MM.1S (cell line): ENCODE results near the gene LCN12.

ENCODE experiments used
- DNase-seq: peaks from one replicate; pipeline ENCODE4 v3.0.0-alpha.2; 2015
- H2AFZ ChIP-seq: fragments of 300-600 bp; sonication (generic); 2 replicates; pipeline ENCODE4 v1.6.0; 2016; ENCODE audit warnings: antibody characterized with exemption, low read length
- H3F3A ChIP-seq: fragments of 300-600 bp; sonication (generic); 2 replicates; pipeline ENCODE4 v1.6.1; 2016; ENCODE audit warnings: mild to moderate bottlenecking, antibody characterized with exemption, low read length, moderate library complexity, mixed read lengths; ENCODE audit not compliant: insufficient read depth
- H3K27ac ChIP-seq: fragments of 300-600 bp; sonication (generic); 2 replicates; pipeline ENCODE4 v1.5.1; 2016; ENCODE audit warnings: mild to moderate bottlenecking, low read length
- H3K27me3 ChIP-seq: fragments of 300-600 bp; sonication (generic); replicated peaks from 2 replicates; pipeline ENCODE4 v1.6.0; 2016; ENCODE audit warnings: low read length; ENCODE audit not compliant: insufficient read depth
- H3K36me3 ChIP-seq: fragments of 300-600 bp; sonication (generic); replicated peaks from 2 replicates; pipeline ENCODE4 v1.6.1; 2016; ENCODE audit warnings: mild to moderate bottlenecking, low read length, mixed read lengths; ENCODE audit not compliant: insufficient read depth
- H3K4me1 ChIP-seq: fragments of 300-600 bp; sonication (generic); 2 replicates; pipeline ENCODE4 v1.6.1; 2016; ENCODE audit warnings: low read length, mixed read lengths
- H3K4me2 ChIP-seq: fragments of 300-600 bp; sonication (generic); 2 replicates; pipeline ENCODE4 v1.6.0; 2016; ENCODE audit warnings: low read depth, low read length
- H3K4me3 ChIP-seq: fragments of 300-600 bp; sonication (generic); 2 replicates; pipeline ENCODE4 v1.5.1; 2016; ENCODE audit warnings: low read length, mixed read lengths
- H3K79me2 ChIP-seq: fragments of 300-600 bp; sonication (generic); 2 replicates; pipeline ENCODE4 v1.6.1; 2016; ENCODE audit warnings: mixed run types, low read length, mixed read lengths
- H3K9ac ChIP-seq: fragments of 300-600 bp; sonication (generic); 2 replicates; pipeline ENCODE4 v1.6.1; 2016; ENCODE audit warnings: low read length, mixed read lengths
- H3K9me2 ChIP-seq: fragments of 300-600 bp; sonication (generic); replicated peaks from 2 replicates; pipeline ENCODE4 v1.6.1; 2016; ENCODE audit warnings: mild to moderate bottlenecking, low read length, mixed read lengths; ENCODE audit not compliant: insufficient read depth
- H3K9me3 ChIP-seq: fragments of 300-600 bp; sonication (generic); replicated peaks from 2 replicates; pipeline ENCODE4 v1.6.1; 2016; ENCODE audit warnings: mild to moderate bottlenecking, low read length, mixed read lengths; ENCODE audit not compliant: insufficient read depth
- H4K20me1 ChIP-seq: fragments of 300-600 bp; sonication (generic); 2 replicates; pipeline ENCODE4 v1.6.1; 2016; ENCODE audit warnings: mild to moderate bottlenecking, low read length, moderate library complexity, mixed read lengths; ENCODE audit not compliant: insufficient read depth
- EZH2 ChIP-seq: fragments of 300-600 bp; sonication (generic); optimal IDR thresholded peaks from 2 replicates; pipeline ENCODE3; 2017; ENCODE audit warnings: low read depth, mild to moderate bottlenecking, antibody characterized with exemption, low read length, mixed read lengths
- EZH2phosphoT487 ChIP-seq: fragments of 300-600 bp; sonication (generic); IDR thresholded peaks from 2 replicates; pipeline ENCODE4 v1.6.1; 2018; ENCODE audit warnings: antibody characterized with exemption, low read length
- TF ChIP-seq, protein P1 (sequence below): fragments of 300-600 bp; sonication (generic); IDR thresholded peaks from 2 replicates; pipeline ENCODE4 v1.5.1; 2016; ENCODE audit warnings: antibody characterized with exemption, low read length, mixed read lengths

The LCN12 gene

DNA sequence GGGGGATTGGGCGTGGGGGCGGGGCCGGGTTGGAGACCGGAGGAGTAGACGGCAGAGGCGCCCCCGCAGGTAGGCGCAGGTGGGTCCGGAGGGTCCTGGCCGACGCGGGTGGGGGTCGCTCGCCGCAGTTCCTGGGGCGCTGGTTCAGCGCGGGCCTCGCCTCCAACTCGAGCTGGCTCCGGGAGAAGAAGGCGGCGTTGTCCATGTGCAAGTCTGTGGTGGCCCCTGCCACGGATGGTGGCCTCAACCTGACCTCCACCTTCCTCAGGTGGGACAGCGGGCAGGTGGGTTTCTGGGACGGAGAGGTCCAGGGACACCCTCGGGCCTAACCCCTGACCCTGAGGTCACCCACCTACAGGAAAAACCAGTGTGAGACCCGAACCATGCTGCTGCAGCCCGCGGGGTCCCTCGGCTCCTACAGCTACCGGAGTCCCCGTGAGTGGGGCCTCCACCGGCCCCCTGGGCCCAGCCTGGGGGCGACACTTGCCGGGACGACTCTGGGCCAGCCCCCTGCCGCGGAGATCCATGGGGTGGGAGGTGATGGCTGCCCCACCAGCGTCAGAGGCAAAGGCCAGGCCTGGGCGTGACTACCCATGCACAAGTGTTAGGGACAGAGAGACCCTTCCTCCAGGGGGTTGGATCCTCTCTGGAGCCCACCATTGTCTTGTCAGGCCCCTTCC lies 26.9 kb downstream of the LCN12 start:
- Histone ChIP-seq H3K4me2 (no peak overlapping the region), H3K79me2 (no peaks in the 10 kb centered on the region), H3K27ac (no peak overlapping the region), H3K9me2 (no peaks in the 10 kb centered on the region), H3K27me3 (peaks cover 74% of the 10 kb centered on the region), H3K4me3 (no peak overlapping the region), H3K9me3 (no peaks in the 10 kb centered on the region), H3K9ac (no peak overlapping the region), H2AFZ (no peak overlapping the region), H3F3A (no peaks in the 10 kb centered on the region), H4K20me1 (no peaks in the 10 kb centered on the region), H3K4me1 (no peaks in the 10 kb centered on the region), H3K36me3 (no peaks in the 10 kb centered on the region)
- no peak for TF ChIP-seq EZH2phosphoT487
- TF ChIP-seq, protein P1, sequence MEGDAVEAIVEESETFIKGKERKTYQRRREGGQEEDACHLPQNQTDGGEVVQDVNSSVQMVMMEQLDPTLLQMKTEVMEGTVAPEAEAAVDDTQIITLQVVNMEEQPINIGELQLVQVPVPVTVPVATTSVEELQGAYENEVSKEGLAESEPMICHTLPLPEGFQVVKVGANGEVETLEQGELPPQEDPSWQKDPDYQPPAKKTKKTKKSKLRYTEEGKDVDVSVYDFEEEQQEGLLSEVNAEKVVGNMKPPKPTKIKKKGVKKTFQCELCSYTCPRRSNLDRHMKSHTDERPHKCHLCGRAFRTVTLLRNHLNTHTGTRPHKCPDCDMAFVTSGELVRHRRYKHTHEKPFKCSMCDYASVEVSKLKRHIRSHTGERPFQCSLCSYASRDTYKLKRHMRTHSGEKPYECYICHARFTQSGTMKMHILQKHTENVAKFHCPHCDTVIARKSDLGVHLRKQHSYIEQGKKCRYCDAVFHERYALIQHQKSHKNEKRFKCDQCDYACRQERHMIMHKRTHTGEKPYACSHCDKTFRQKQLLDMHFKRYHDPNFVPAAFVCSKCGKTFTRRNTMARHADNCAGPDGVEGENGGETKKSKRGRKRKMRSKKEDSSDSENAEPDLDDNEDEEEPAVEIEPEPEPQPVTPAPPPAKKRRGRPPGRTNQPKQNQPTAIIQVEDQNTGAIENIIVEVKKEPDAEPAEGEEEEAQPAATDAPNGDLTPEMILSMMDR: no peak
- TF ChIP-seq EZH2: no peak
- DNase-seq: no peak

DNA sequence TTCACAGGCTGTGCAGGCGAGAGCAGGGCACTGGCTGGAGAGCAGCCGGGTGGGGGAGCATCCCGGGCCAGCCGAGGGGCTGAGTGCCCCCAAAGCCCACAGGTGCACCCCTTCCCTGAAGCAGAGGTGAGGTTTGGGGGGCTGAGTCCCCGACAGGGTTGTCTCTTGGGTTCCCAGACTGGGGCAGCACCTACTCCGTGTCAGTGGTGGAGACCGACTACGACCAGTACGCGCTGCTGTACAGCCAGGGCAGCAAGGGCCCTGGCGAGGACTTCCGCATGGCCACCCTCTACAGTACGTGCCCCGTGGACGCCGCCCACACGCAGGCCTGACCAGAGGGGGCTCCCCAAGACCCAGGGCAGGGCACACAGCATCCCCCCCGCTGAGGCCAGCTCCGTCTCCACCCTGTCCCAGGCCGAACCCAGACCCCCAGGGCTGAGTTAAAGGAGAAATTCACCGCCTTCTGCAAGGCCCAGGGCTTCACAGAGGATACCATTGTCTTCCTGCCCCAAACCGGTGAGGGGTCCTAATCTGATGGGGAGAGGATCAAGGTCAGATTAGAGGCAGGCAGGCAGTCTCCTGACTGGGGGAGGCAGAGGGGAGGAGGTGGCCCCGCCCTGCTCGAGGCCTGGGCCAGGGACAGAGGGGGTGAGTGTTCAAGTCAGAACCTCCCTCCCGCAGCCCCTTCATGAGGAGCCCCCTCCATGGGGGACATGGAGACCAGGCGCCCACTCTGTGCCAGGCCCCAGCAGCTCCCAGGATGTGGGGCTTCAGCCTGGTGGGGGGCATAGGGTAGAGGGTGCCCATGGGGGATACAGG lies 27.9 kb downstream of the LCN12 start:
- Histone ChIP-seq H4K20me1 (no peaks in the 10 kb centered on the region), H3K27me3 (peaks cover 74% of the 10 kb centered on the region), H2AFZ (no peak overlapping the region), H3K36me3 (no peaks in the 10 kb centered on the region), H3K79me2 (no peaks in the 10 kb centered on the region), H3K4me3 (no peak overlapping the region), H3K4me2 (no peak overlapping the region), H3K27ac (no peak overlapping the region), H3K9ac (no peak overlapping the region), H3K9me3 (no peaks in the 10 kb centered on the region), H3K4me1 (no peaks in the 10 kb centered on the region), H3F3A (no peaks in the 10 kb centered on the region), H3K9me2 (no peaks in the 10 kb centered on the region)
- DNase-seq: no peak
- TF ChIP-seq, protein P1: no peak
- TF ChIP-seq EZH2 (no peak), EZH2phosphoT487 (no peak)

GRCh38 chr9:136980669-136981478 lies 28.8 kb downstream of the LCN12 start:
- Histone ChIP-seq H3K4me3 (no peak overlapping the region), H3K4me2 (no peak overlapping the region), H3K36me3 (no peaks in the 10 kb centered on the region), H3K79me2 (no peaks in the 10 kb centered on the region), H3K27ac (no peak overlapping the region), H4K20me1 (no peaks in the 10 kb centered on the region), H3K9me2 (no peaks in the 10 kb centered on the region), H3K4me1 (no peaks in the 10 kb centered on the region), H3F3A (no peaks in the 10 kb centered on the region), H3K27me3 (peaks cover 74% of the 10 kb centered on the region), H3K9me3 (no peaks in the 10 kb centered on the region), H3K9ac (no peak overlapping the region), H2AFZ (no peak overlapping the region)
- TF ChIP-seq, protein P1: no peak
- TF ChIP-seq EZH2phosphoT487: no peak
- TF ChIP-seq EZH2: no peak
- DNase-seq: no peak
